SH-SY5Y (cell line): Measurements from ENCODE around the gene FLT3LG.

ENCODE experiments used
- GATA2 ChIP-seq: IDR thresholded peaks from 2 replicates; pipeline ENCODE4 v1.6.1; 2011; ENCODE audit warnings: mild to moderate bottlenecking, low read depth, low read length
- GATA3 ChIP-seq: IDR thresholded peaks from 2 replicates; pipeline ENCODE4 v1.6.1; 2011; ENCODE audit warnings: low read depth, mild to moderate bottlenecking, low read length, moderate library complexity

FLT3LG gene

GRCh38 chr19:49473868-49474541, at the start of gene FLT3LG:
TSS of gene FLT3LG (plus strand) at chr19:49474215. CDS start at chr19:49474640, 425 bp downstream.
- TF ChIP-seq GATA3 (no peak), GATA2 (no peak)

- no peak for TF ChIP-seq GATA3
- TF ChIP-seq GATA2 = no peak
Measured at GRCh38 chr19:49425178-49425577, 48.8 kb upstream of the FLT3LG start, which contains the start of gene GFY. TSS of gene GFY (plus strand) at chr19:49425388. CDS start at chr19:49426431, 1,043 bp downstream.

- TF ChIP-seq GATA2 = no peak
- no peak for TF ChIP-seq GATA3
Measured at GRCh38 chr19:49425922-49426592, 48.0 kb upstream of the FLT3LG start.

- TF ChIP-seq GATA2 = no peak
- TF ChIP-seq GATA3 = no peak
Measured at GRCh38 chr19:49427339-49427738, 46.7 kb upstream of the FLT3LG start.

- TF ChIP-seq GATA2 = no peak
- TF ChIP-seq GATA3 = no peak
Measured at GRCh38 chr19:49427855-49428546, 46.0 kb upstream of the FLT3LG start.

GRCh38 chr19:49428547-49429451, 45.2 kb upstream of the FLT3LG start:
- TF ChIP-seq GATA2 (no peak), GATA3 (no peak)

- TF ChIP-seq GATA2 (no peak), GATA3 (no peak)
Measured at GRCh38 chr19:49430172-49430677, 43.8 kb upstream of the FLT3LG start.

- TF ChIP-seq GATA2 = no peak
- no peak for TF ChIP-seq GATA3
Measured at GRCh38 chr19:49430678-49431329, 43.2 kb upstream of the FLT3LG start.

GRCh38 chr19:49431330-49431749, 42.7 kb upstream of the FLT3LG start:
- TF ChIP-seq GATA3 = no peak

- no peak for TF ChIP-seq GATA2
- no peak for TF ChIP-seq GATA3
Measured at GRCh38 chr19:49432141-49433073, 41.6 kb upstream of the FLT3LG start.

GRCh38 chr19:49433240-49433901, 40.6 kb upstream of the FLT3LG start:
- TF ChIP-seq GATA2 (no peak), GATA3 (no peak)

- TF ChIP-seq GATA3 (no peak), GATA2 (no peak)
Measured at GRCh38 chr19:49434907-49435583, 39.0 kb upstream of the FLT3LG start.
